Measurements from ENCODE around the gene FLYWCH1.

The FLYWCH1 gene, protein sequence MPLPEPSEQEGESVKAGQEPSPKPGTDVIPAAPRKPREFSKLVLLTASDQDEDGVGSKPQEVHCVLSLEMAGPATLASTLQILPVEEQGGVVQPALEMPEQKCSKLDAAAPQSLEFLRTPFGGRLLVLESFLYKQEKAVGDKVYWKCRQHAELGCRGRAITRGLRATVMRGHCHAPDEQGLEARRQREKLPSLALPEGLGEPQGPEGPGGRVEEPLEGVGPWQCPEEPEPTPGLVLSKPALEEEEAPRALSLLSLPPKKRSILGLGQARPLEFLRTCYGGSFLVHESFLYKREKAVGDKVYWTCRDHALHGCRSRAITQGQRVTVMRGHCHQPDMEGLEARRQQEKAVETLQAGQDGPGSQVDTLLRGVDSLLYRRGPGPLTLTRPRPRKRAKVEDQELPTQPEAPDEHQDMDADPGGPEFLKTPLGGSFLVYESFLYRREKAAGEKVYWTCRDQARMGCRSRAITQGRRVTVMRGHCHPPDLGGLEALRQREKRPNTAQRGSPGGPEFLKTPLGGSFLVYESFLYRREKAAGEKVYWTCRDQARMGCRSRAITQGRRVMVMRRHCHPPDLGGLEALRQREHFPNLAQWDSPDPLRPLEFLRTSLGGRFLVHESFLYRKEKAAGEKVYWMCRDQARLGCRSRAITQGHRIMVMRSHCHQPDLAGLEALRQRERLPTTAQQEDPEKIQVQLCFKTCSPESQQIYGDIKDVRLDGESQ

GRCh38 chr16:2911638-2912329, at the start of gene FLYWCH1:
TSS of gene FLYWCH1 (plus strand) at chr16:2911931. CDS start at chr16:2929686, 17,755 bp downstream.
- peak; percentile 98 for DNase-seq

GRCh38 chr16:2865651-2866050, 46.1 kb upstream of the FLYWCH1 start:
- no peak for DNase-seq

DNA sequence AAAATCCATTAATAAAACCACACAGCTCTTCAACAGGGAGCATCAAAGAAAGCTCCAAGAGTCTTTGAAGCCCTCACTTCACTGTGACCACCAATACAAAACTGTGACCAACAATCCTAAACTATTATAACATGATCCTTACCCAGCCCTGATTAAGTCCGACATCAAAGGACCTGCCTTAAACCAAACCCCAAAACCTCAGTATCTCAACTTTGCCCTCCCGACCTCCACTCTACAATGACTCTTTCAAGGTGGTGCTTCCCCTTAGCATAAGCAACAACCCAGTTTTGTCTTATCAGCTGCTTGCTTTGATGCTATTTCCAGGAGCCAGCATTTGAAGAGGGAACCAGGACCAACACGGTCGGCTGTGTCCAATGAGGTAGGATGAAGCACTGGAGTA, 45.3 kb upstream of the FLYWCH1 start:
- no peak for DNase-seq

DNA sequence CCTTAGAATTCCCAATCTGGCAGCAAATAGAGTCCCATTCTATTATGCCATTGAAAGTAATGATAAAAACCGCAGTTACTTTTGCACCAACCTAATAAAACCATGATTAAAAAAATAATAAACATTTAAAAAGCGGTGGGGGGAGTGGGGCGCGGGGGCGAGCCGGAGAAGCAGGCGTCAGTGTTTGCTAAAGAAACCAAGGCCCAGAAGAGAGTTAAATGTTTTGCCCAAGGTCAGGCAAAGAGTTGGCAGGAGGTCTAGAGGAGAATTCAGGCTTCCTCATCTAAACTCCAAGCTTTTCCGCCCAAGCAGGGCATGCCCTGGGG, 44.1 kb upstream of the FLYWCH1 start:
- no peak for DNase-seq

- DNase-seq: peak; percentile 91
Observed at GRCh38 chr16:2867987-2868789, 43.5 kb upstream of the FLYWCH1 start.

DNA sequence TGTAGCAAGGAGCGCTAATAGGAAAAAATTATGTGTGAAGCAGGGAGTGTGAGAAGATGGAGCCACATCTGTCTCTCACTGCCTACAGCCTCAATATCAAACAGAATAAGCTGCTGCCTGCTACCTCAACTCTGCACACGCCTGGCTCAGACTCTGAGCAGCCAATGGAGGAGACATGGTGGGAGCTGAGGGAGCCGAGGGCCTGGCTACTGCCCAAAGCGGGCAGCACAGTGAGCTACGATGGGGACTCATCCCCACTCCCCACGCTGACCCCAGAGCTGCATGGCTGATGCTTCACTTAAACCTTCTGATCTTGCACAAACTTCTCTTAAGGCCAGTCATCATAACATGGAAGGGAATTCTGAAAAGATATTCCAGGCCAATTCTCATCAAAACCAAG, 39.8 kb upstream of the FLYWCH1 start:
- DNase-seq: no peak

DNA sequence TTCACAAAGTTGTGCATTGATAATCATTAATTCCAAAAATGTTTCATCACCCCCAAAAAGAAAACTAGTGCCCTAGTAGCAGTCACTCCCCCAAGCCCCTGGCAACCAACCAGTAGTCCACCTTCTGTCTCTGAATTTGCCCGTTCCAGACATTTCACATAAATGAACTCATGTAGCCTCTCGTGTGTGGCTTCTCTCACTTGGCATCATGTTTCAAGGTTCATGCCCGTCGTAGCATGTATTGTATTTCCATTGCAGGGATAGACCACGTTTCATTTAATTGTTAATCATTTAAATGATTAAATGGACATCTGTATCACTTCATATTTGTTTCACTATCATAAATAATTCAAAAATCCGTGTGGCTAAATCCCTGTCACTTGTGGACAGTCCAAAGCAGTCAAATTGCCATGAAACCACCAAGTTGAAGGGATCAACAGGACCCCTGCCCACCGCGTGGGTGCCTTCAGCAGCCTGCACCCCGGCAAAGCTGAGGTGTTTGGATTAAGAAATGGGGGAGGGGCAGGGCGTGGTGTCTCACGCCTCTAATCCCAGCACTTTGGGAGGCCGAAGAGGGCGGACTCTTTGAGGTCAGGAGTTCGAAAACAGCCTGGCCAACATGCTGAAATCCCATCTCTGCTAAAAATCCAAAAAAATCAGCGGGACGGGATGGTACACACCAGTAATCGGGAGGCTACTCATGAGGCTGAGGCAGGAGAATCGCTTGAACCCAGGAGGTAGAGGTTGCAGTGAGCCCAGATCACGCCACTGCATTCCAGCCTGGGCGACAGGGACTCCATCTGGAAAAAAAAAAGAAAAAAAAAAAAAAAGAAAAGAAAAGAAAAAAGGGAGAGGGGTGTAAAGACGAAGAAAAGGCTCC, 37.5 kb upstream of the FLYWCH1 start:
- DNase-seq: no peak

- peak; percentile 82 for DNase-seq
Observed at GRCh38 chr16:2874912-2875362, 36.8 kb upstream of the FLYWCH1 start.

GRCh38 chr16:2879854-2880508, 31.8 kb upstream of the FLYWCH1 start:
- no peak for DNase-seq

GRCh38 chr16:2881783-2882649, 29.7 kb upstream of the FLYWCH1 start:
- DNase-seq: peak; percentile 69

- peak; percentile 98 for DNase-seq
Observed at GRCh38 chr16:2882650-2883457, 28.9 kb upstream of the FLYWCH1 start, which contains the start of gene FLYWCH2. TSS of gene FLYWCH2 (plus strand) at chr16:2883215. CDS start at chr16:2896450, 13,235 bp downstream.

GRCh38 chr16:2883458-2883908, 28.2 kb upstream of the FLYWCH1 start:
- DNase-seq: peak; percentile 46

DNA sequence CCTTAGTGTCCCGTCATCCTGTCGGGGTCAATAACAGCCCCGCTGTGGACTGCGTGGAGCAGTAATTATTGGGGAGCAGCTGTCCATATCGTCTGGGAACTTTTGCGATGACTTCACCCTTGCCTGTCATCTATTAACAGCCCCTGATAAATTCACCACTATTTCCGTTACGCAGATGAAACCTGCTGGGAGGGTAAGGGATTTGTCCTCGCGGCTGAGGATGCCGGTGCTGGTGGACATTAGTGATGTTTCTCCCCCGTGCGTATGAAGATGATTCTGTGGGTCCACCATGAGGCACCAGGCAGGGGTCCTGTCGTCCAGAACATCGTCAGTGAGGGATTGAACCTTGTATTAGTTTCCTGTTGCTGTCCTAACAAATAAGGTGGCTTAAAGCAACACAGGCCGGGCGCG, 27.7 kb upstream of the FLYWCH1 start:
- DNase-seq: no peak

- no peak for DNase-seq
Observed at GRCh38 chr16:2894231-2894630, 17.5 kb upstream of the FLYWCH1 start.

- DNase-seq: no peak
Observed at GRCh38 chr16:2895813-2896212, 15.9 kb upstream of the FLYWCH1 start.

- DNase-seq: no peak
Observed at GRCh38 chr16:2896480-2897010, 15.2 kb upstream of the FLYWCH1 start.

DNA sequence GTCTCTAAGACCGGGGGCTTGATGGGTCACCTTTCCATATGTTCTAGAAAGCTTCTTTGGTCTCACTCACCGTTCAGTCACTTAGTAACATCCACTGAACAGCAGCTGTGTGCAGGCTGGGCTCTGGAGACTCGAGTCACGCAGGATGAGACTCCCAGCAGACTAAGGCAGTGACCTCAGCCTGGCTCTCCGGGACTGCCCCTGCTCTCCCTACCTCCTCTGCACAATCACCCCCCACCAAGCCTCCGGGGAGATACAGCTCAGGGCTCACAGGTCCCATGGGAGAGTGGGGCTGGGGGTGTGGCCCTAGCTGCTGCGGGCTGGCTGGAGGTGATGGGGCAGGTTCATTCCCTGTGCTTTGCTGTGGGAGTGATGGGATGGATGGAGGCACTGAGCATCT, 14.6 kb upstream of the FLYWCH1 start:
- DNase-seq: no peak

DNA sequence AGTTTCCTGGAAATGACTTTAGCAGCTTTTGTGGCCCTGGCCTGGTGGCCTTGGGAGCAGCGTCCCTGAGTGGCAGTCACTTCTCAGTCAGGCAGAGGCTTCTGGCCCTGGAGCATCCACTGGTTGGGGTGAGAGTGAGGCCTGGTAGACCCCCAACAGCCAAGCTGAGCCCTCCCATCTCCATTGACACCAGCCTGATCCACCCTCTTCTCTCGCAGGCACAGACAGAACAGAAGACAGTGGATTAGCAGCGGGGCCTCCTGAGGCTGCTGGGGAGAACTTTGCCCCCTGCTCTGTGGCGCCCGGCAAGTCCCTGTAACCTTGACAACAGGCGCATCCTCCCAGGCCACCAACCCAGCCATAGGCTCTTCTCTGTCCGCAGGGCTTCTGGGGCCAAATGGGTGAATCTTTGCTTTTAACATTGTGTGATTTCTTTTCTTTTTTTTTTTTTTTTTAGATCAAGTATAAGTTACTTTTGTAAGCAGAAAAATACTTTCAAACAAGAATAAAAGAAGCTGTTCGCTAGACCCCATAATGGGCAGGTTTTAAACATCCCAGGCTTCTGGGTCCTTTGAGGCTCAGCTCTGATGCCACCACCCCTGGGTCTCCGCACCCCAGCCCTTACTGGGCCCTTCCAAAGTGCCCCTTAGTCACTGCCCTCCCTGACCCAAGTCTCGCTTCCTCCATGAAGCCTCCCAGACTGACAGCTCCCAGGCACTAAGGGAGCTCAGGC, 12.7 kb upstream of the FLYWCH1 start:
- no peak for DNase-seq
